Measurements from ENCODE around the gene POLR2L. TPM values are rescaled to one million over a fixed set of nuclear protein-coding genes. Genes with fewer than 3 reads are reported as not detected.

POLR2L gene
- polyA plus RNA-seq, 12 donors = 78.8 to 121 (median 100) TPM; not detected in 1

DNA sequence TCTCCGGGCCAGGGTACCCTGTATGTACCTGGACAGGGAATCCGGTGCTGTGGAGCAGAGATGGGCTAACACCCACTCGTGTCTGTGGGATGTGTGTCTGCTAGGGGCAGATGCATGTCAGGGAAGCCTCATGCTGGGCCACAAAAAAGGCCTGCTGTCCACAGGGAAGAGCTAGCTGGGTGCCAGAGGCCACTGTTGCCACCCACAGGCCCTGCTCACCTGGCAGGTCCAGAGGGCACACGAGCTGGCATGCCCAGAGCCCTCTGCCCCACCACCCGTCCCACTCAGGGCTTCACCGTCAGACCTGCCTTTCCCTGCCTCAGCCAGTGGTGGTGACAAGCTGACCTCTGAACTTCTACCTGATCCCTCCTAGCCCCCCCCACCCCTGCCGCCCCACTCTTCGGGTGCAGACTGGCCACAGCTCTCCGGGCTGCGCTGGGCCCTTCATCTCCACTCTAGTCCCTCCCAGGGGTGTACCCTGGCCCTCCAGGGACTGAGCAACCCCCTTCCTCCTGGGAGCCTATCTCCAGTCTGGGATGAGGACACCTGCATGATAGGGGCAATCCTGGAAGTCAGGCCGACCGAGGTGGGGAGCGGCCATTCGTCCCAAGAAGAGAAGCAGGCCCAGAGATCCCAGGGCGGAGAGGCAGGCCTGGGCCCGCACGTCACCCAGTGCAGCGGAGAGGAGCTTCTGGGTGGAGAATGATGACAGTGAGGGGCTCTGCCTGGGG is 45.6 kb downstream of the POLR2L start:
- DNase-seq = no peak

DNA sequence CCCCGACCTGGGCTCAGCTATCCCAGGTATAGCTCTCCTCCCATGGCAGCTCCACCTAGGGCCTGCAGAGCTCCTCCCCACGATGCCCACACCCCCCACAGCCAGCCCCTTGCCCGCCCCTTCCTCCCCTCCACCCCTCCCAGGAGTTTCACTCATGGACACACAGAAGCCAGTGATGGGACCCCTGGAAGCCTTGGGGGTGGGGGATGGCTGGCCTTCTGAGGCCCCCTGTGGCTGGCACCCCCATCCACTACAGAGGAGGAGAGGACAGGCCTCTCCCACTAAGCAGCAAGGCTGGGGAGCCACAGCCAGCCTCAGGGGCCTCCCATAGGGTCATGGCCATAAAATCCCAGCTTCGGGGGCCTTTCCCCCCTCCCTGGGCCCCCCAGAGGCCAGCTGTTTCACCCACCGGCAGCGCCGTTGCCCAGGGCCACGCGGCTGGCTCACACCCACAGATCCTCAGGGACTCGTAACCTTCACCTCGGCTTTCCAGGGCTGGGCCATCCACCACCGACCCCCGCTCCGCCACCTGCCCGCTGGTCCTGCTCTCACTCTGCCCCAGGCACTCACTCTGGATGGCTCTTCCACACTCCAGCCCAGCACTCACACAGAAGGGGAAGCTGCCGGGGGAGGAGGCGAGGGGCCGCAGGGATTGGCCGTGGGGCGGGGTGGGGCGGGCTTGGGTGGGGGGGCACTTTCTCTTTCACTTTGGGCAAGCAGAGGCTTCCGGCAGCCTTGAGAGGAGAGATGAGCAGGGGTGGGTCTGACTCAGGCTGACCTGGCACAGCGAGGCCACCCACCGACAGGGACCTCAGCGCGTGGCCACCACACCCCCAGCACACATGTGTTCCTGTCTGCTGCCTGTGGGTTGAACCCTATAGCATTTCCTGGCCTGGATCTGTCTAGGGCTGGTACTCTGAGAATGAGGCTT is 46.4 kb downstream of the POLR2L start:
- DNase-seq = peak; percentile 72

DNA sequence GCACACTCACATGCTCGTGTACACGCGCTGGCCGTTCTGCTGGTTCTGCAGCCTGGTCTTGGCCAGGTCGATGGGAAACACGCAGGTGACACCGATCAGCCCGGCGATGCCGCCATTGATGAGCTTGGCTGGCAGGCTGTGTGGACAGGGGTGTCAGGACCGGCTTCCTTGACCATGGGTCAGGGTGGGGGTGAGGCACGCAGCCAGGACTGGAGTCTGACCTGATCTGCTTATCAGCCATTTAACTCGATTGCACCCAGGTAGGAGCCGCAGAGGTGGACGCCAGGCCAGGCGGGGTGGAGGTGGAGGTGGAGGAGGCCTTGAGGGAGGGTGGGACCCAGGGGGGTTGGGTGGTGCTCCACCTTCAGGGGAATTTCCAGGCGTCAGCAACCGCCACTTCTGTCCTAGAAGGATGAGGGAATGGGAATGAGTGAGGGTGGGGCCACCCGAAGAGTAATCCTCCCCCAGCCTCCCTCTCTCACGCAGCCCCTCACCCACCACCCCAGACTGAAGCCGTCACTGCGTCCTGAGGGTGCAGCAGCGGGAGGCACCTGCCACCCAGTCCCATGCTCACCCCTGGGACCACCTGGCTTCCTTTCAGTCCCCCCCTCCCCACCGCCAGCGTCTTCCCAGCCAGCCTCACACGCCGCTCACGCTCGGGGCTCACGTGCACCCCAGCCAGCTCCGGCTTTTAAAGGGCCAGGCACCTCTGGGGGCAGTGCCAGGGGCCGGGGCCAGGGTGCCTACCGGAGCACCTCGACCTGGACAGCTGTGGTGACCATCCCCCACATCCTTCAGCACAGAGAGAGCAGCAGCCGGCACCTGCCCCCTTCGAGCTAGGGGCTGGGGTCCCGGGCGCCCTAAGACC is 47.3 kb downstream of the POLR2L start:
- no peak for DNase-seq

GRCh38 chr11:794013-794765 is 48.1 kb downstream of the POLR2L start:
- no peak for DNase-seq

DNA sequence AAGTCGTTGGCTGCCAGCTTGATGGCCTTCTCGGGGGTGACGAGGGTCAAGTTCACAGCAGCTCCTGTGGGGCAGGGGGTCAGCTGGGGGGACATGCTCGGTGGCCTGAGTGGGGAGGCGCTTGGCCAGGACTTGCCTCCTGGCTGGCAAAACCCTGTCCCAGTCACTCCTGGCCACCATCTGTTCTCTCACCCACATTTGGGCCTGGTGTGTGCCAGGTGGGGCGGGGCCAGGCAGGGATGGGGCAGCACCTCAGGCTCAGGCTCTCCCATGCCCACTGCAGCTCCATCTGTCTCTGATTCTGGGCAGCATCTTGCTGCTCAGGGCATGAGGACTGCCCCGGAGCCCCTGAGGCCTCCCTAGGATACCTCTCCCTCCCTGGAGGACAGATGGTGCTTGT is 48.8 kb downstream of the POLR2L start:
- DNase-seq = no peak

DNA sequence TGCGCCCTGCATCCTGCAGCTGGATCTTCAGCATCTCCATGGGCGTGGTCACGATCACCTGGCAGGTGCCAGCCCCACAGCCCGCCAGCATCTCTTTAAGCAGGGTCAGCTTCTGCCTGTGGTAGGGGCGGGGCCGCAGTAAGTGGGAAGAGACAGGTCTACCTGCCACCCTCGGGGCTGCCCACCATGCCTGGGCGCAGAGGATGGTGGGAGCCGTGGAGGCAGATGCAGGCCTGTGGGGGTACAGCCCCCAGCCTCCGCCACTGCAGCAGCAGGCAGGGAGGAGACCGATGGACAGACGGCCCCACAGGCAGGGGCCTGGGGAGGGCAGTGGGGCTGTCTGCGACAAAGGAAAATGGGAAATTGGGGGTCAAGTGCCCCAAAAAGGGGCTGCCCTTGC is 49.5 kb downstream of the POLR2L start:
- no peak for DNase-seq

- DNase-seq = no peak
These were observed 49.9 kb downstream of the POLR2L start for GRCh38 chr11:792535-792821.

GRCh38 chr11:791658-792534 is 50.4 kb downstream of the POLR2L start:
- no peak for DNase-seq

DNA sequence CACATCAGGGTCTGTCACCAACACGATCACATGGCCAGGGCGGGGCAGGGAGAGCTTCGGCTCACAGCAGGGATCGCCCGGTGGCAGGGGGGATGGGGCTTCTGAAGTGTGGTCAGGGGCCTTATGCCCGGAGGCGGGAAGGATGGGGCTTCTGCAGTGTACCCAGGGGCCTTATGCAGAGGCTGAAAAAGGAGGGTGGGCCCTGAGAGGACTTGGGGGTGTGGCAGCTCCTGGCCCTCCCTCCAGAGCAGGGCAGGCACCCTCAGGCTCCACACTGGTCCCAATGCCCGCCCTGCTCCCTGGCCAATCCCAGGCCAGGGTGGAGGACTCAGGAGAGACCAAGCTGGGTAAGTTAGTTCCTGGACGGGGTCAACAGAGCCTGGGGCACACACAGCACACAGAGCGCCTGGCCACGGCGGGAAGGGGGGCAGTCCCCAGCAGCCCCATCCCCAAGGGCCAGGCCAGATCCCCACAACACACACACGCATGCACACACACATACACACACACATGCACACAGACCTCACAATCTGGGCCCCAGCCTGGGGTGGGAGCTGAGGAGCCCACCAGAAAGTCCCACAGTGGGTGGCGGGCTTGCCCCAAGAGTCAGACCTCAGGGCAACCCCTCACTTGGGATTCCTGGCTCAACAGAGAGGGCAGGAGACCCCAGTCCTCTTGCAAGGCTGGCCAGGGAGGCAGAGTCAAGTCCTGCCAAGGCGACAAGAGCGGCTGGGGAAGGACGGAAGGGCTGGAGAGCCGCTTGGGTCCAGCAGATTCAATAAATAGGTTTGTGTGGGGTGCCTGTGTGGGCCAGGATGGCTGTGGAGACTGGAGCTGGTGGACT is 51.4 kb downstream of the POLR2L start:
- no peak for DNase-seq

DNA sequence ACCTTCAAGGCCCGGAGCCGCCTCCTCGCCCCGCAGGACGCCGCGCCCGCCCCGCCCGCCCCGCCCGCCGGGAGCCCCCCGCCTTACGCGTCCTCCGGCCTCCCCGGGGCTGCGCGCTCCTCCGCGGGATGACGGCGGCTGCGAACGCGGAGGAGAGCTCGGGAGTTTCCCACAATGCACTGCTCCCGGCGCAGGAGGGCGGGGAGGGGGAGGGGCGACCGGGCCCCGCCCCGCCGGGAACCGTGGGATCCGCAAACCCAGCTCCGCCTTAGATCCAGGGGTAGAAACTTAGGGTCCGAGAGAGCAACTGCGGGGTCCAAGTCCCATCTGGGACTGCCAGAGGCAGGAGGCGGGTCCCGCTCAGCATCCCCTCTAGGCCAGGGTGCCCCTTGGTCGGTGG is 52.4 kb downstream of the POLR2L start, which contains the start of gene CEND1:
CEND1 (minus strand) TSS at position 148 of the 400 bp plus-strand sequence. CDS start 1,514 bp downstream, outside the sequence.
- no peak for DNase-seq

Other genes with a start within 250 kb of the POLR2L start
- gene IRF7, start 226.6 kb downstream of the POLR2L start, polyA plus RNA-seq (ENCODE audit: insufficient read length in 12 of 12) = 10 to 100 TPM in 5 of 12 donors, 1 to 10 TPM in 6, not detected in 1; 6.6 to 15.3 (median 9.9) TPM
- gene CDHR5, start 217.6 kb downstream of the POLR2L start, polyA plus RNA-seq (ENCODE audit: insufficient read length in 12 of 12) = 100 to 1,000 TPM in 1 of 12 donors, 1 to 10 TPM in 7, under 1 TPM in 3, not detected in 1; 0.49 to 137 (median 1.7) TPM
- gene SCT, start 215.3 kb downstream of the POLR2L start, polyA plus RNA-seq (ENCODE audit: insufficient read length in 12 of 12) = 100 to 1,000 TPM in 1 of 12 donors, 10 to 100 TPM in 9, not detected in 2; 17.6 to 109 (median 52.1) TPM
- under 1 TPM in 9 of 12 donors, not detected in 3; 0.36 to 0.98 (median 0.71) TPM for gene DRD4, start 205.3 kb downstream of the POLR2L start, polyA plus RNA-seq (ENCODE audit: insufficient read length in 12 of 12)
- 10 to 100 TPM in 11 of 12 donors, not detected in 1; 20.7 to 41.0 (median 24.3) TPM for gene DEAF1, start 147.3 kb downstream of the POLR2L start, polyA plus RNA-seq (ENCODE audit: insufficient read length in 12 of 12)
- 10 to 100 TPM in 11 of 12 donors, not detected in 1; 13.0 to 34.8 (median 18.9) TPM for gene TMEM80, start 146.7 kb downstream of the POLR2L start, polyA plus RNA-seq (ENCODE audit: insufficient read length in 12 of 12)
- gene EPS8L2, start 136.3 kb downstream of the POLR2L start, polyA plus RNA-seq (ENCODE audit: insufficient read length in 12 of 12) = 10 to 100 TPM in 4 of 12 donors, 1 to 10 TPM in 7, not detected in 1; 1.2 to 54.4 (median 2.7) TPM
- gene TALDO1, start 95.1 kb downstream of the POLR2L start, polyA plus RNA-seq (ENCODE audit: insufficient read length in 12 of 12) = 100 to 1,000 TPM in 1 of 12 donors, 10 to 100 TPM in 10, not detected in 1; 53.5 to 102 (median 62.2) TPM
- gene GATD1, start 65.0 kb downstream of the POLR2L start, polyA plus RNA-seq (ENCODE audit: insufficient read length in 12 of 12) = 10 to 100 TPM in 11 of 12 donors, not detected in 1; 32.8 to 54.7 (median 36.4) TPM
- under 1 TPM in 10 of 12 donors, not detected in 2; 0.13 to 0.77 (median 0.36) TPM for gene CEND1, start 52.4 kb downstream of the POLR2L start, polyA plus RNA-seq (ENCODE audit: insufficient read length in 12 of 12)
- 10 to 100 TPM in 6 of 12 donors, 1 to 10 TPM in 5, not detected in 1; 7.9 to 15.5 (median 10.6) TPM for gene SLC25A22, start 44.2 kb downstream of the POLR2L start, polyA plus RNA-seq (ENCODE audit: insufficient read length in 12 of 12)
- 10 to 100 TPM in 1 of 12 donors, 1 to 10 TPM in 10, not detected in 1; 4.5 to 11.4 (median 6.5) TPM for gene PIDD1, start 37.3 kb downstream of the POLR2L start, polyA plus RNA-seq (ENCODE audit: insufficient read length in 12 of 12)
- 1,000 to 10,000 TPM; 1,154 to 1,810 (median 1,407) TPM for gene RPLP2, start 32.6 kb downstream of the POLR2L start, polyA plus RNA-seq (ENCODE audit: insufficient read length in 12 of 12)
- gene PNPLA2, start 23.6 kb downstream of the POLR2L start, polyA plus RNA-seq (ENCODE audit: insufficient read length in 12 of 12) = 10 to 100 TPM in 11 of 12 donors, not detected in 1; 19.5 to 40.3 (median 23.8) TPM
- gene CRACR2B, start 14.6 kb downstream of the POLR2L start, polyA plus RNA-seq (ENCODE audit: insufficient read length in 12 of 12) = 10 to 100 TPM in 5 of 12 donors, 1 to 10 TPM in 6, not detected in 1; 5.8 to 34.3 (median 9.8) TPM
- gene CD151, start 9.6 kb downstream of the POLR2L start, polyA plus RNA-seq (ENCODE audit: insufficient read length in 12 of 12) = 100 to 1,000 TPM in 10 of 12 donors, 10 to 100 TPM in 1, not detected in 1; 75.9 to 300 (median 133) TPM
- 100 to 1,000 TPM in 1 of 12 donors, 10 to 100 TPM in 10, not detected in 1; 35.8 to 102 (median 46.9) TPM for gene TSPAN4, start 323 bp upstream of the POLR2L start, polyA plus RNA-seq (ENCODE audit: insufficient read length in 12 of 12)
- 10 to 100 TPM in 11 of 12 donors, not detected in 1; 45.9 to 70.1 (median 58.2) TPM for gene CHID1, start 68.3 kb upstream of the POLR2L start, polyA plus RNA-seq (ENCODE audit: insufficient read length in 12 of 12)
- gene AP2A2, start 83.3 kb upstream of the POLR2L start, polyA plus RNA-seq (ENCODE audit: insufficient read length in 12 of 12) = 100 to 1,000 TPM in 1 of 12 donors, 10 to 100 TPM in 10, not detected in 1; 39.8 to 131 (median 46.5) TPM
- gene MUC6, start 194.2 kb upstream of the POLR2L start, polyA plus RNA-seq (ENCODE audit: insufficient read length in 12 of 12) = 1 to 10 TPM in 1 of 12 donors, under 1 TPM in 9, not detected in 2; 0.10 to 1.4 (median 0.31) TPM
- gene MUC2, start 232.3 kb upstream of the POLR2L start, polyA plus RNA-seq (ENCODE audit: insufficient read length in 12 of 12) = 10 to 100 TPM in 1 of 12 donors, under 1 TPM in 8, not detected in 3; 0.01 to 62.5 (median 0.08) TPM